Psoas muscle (tissue), 8 donors: Measurements from ENCODE around the gene RPP21. TPM values are rescaled to one million over a fixed set of nuclear protein-coding genes. Genes with fewer than 3 reads are reported as not detected.
A peak's percentile ranks its signal among the peaks of the same experiment; 100 is the strongest.

Source experiments
- ATAC-seq, 4 donors: fragments of 200-7000 bp; cut with Tn5 transposase; one replicate each; pipeline ENCODE4 v1.9.1; 2020; ENCODE audit warnings: moderate library complexity in 3 of 4, mild to moderate bottlenecking in 2 of 4
- DNase-seq, 2 donors: peaks; one replicate each; pipeline ENCODE4 v3.0.0-alpha.2; 2020
- H3K27ac ChIP-seq: fragments of 200-600 bp; one replicate; pipeline ENCODE4 v1.8.0; 2022
- H3K27me3 ChIP-seq, 3 donors: fragments of 200-600 bp in 1 of 3; one replicate each; pipeline versions ENCODE4 v1.6.1 to v1.8.0; 2013 to 2022; ENCODE audit warnings: low read length in 2 of 3, mild to moderate bottlenecking in 2 of 3, moderate library complexity in 1 of 3; ENCODE audit not compliant: insufficient read depth in 3 of 3
- H3K36me3 ChIP-seq, 2 donors: fragments of 200-600 bp in 1 of 2; one replicate each; pipeline versions ENCODE4 v1.6.1 to v1.8.0; 2013 to 2022; ENCODE audit warnings: low read depth in 1 of 2, mild to moderate bottlenecking in 1 of 2, moderate library complexity in 1 of 2; ENCODE audit not compliant: insufficient read depth in 1 of 2
- H3K4me1 ChIP-seq: fragments of 200-600 bp; one replicate; pipeline ENCODE4 v1.8.0; 2022
- H3K4me3 ChIP-seq: fragments of 200-600 bp; one replicate; pipeline ENCODE4 v1.8.0; 2022; ENCODE audit warnings: mild to moderate bottlenecking
- H3K9me3 ChIP-seq: fragments of 200-600 bp; one replicate; pipeline ENCODE4 v1.8.0; 2022
- WGBS, 3 donors: extraction: QIAGEN DNeasy Blood & Tissue Kit; methylation state at CpG; one replicate each; pipeline versions ENCODE4 v1.1.6 to v1.1.7; 2013; 5-methylcytosine and 5-hydroxymethylcytosine counted together
- intact Hi-C, 2 donors: fragments of 100-400 bp; cut with DNase I; formaldehyde crosslinking; loops; one replicate each; pipeline versions ENCODE4 v1.11.0 to v1.14.2; 2022
- polyA plus RNA-seq, 3 donors: library from polyadenylated mRNA; stranded (reverse); fragments of 200-250 nt; gene quantifications; one replicate each; pipeline ENCODE4 v1.2.3, GENCODE V29; 2013
- total RNA-seq, 4 donors: library from RNA; stranded (reverse); fragmentation: NEBNext Ultra II Directional in 2 of 4; extraction: Animal tissue kit (Norgen Biotek cat#: 25700) in 2 of 4; gene quantifications; one replicate each; pipeline versions ENCODE4 v1.2.1 to v1.2.4, GENCODE V29; 2021 to 2023
- TF ChIP-seq, protein P1 (sequence below): fragments of 200-600 bp; IDR thresholded peaks from one replicate; pipeline ENCODE4 v1.8.0; 2022; ENCODE audit warnings: antibody characterized with exemption
- donor health status: healthy with polysubstance abuse.
- donor health status: DM: no; HTN: no; CAD: no; lungs with moderate emphysema.
- donor health status: Bipolar disorder and iron deficiency.
- donor health status: healthy.
- donor health status: DM: yes; HTN: yes; CAD: no.
- donor health status: DM: no; HTN: no; CAD: no.
- donor health status: DM: no; HTN: no; CAD: no.
- donor health status: DM: yes; HTN: yes; CAD: no.

RPP21 gene
- total and polyA plus RNA-seq, 7 donors = 28.9 to 120 (median 44.2) TPM

DNA sequence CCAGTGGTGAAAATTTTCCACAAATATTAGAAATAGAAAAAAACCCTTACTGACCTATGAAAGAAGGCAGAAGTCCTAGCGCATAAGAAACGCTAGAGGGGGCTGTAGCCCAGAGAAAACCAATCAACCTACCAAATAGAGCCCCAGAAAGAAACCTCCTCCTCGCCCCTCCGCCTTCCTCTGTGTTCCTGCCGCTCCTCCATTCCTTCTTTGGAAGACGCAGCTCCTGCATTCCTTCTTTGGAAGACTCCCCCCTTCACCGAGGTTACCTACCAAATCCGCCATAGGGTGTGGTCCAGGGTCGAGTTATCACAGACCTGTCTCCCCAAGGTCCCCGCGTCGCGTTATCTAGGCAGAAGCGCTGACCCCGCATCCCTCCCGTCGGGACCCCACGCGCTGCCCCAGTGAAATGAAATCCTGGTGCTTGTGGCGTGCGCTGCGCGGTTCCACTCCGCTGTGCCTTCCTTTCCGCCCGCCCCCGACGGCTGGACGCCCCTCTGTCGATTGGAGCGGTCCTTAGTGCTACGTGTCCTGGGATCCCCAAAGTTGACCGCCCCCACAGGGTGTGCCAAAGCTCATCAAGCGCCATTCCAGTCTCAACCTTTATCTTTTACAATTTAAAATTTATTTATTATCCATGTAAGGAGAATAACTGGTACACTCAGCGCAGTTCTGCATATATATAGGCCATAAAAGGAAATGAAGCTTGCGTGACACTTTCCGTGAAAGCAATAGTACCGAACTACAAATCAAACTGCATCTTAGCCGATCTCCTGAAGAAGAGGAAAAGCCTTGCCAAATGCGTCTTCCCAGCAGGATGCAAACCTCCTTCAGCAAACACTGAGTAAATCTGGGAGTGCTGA is 13.0 kb downstream of the RPP21 start:
- DNase-seq (peak in 1 of 2 donors; percentile 27), ATAC-seq (no peak)
- Histone ChIP-seq H3K36me3 (no peaks in the 10 kb centered on the region), H3K27me3 (peaks cover 4 to 59% (median 7%) of the 10 kb centered on the region in 3 donors), H3K27ac (no peak overlapping the region), H3K4me1 (no peaks in the 10 kb centered on the region), H3K9me3 (peaks cover 6% of the 10 kb centered on the region), H3K4me3 (peak overlapping the region; percentile 44)
- intact Hi-C loops = loop anchor here in 1 of 2 donors (5.0 kb wide), 1 partner anchor 39 kb away; no protein-coding TSS in a partner anchor
- TF ChIP-seq, protein P1, sequence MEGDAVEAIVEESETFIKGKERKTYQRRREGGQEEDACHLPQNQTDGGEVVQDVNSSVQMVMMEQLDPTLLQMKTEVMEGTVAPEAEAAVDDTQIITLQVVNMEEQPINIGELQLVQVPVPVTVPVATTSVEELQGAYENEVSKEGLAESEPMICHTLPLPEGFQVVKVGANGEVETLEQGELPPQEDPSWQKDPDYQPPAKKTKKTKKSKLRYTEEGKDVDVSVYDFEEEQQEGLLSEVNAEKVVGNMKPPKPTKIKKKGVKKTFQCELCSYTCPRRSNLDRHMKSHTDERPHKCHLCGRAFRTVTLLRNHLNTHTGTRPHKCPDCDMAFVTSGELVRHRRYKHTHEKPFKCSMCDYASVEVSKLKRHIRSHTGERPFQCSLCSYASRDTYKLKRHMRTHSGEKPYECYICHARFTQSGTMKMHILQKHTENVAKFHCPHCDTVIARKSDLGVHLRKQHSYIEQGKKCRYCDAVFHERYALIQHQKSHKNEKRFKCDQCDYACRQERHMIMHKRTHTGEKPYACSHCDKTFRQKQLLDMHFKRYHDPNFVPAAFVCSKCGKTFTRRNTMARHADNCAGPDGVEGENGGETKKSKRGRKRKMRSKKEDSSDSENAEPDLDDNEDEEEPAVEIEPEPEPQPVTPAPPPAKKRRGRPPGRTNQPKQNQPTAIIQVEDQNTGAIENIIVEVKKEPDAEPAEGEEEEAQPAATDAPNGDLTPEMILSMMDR = peak; percentile 49
- 2 to 5% (median 4%) methylated on average over 40 of the region's 40 CpGs for WGBS, 3 donors

DNA sequence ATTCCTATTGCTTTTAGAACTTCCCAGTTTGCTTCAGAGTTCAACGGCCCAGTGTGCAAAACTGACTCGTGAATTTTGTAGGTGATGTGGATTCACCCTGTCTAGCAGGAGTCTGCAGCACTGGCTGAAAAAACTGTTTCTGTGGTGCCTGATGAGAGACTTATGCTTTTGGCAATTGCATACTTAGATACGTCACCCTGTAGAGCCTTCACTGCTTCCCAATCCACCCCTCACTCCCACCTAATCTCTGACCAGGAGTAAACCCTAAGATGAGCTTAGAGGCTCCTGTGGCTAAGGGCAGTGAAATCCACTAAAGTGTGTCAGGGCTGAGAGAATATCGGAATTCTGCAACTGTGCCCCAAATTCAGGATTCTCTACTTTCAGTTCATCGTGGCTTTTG is 14.3 kb downstream of the RPP21 start:
- ATAC-seq (no peak), DNase-seq (no peak)
- intact Hi-C loops = loop anchor here in 1 of 2 donors (5.0 kb wide), 1 partner anchor 38 kb away; no protein-coding TSS in a partner anchor
- H3K27me3 ChIP-seq = peaks cover 4 to 62% (median 7%) of the 10 kb centered on the region in 3 donors
- H3K27ac ChIP-seq = no peak overlapping the region
- TF ChIP-seq, protein P1 = no peak
- H3K36me3 ChIP-seq = no peaks in the 10 kb centered on the region
- H3K4me3 ChIP-seq = no peak overlapping the region
- WGBS, 3 donors = 48 to 50% (median 50%) methylated on average over 5 of the region's 5 CpGs
- H3K9me3 ChIP-seq = peaks cover 6% of the 10 kb centered on the region
- H3K4me1 ChIP-seq = no peaks in the 10 kb centered on the region

DNA sequence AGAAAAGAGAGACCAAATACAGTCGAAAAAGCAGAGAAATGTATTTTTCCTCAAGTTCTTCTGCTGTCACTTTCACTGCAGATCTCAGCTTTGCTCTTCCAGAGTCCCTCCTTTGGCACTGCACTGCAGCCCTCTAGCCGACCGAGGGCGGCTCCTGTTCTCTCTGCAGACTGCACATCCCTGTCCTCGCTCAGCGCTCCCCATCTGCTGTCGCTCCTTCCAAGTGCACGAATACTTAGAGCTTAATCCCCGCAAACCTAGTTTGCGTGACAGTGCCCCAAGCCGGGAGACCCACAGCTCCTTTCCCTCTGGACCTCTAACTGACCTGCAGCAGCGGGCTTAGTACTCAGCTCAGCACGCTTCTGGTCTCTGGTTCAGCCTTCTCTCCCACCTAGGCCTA is 15.2 kb downstream of the RPP21 start:
- Histone ChIP-seq H3K9me3 (peaks cover 6% of the 10 kb centered on the region), H3K4me3 (no peak overlapping the region), H3K27ac (no peak overlapping the region), H3K27me3 (peaks cover 4 to 62% (median 7%) of the 10 kb centered on the region in 3 donors), H3K36me3 (no peaks in the 10 kb centered on the region), H3K4me1 (no peaks in the 10 kb centered on the region)
- intact Hi-C loops = no loop called here
- TF ChIP-seq, protein P1 = no peak
- ATAC-seq (no peak), DNase-seq (no peak)
- 38 to 48% (median 47%) methylated on average over 13 of the region's 13 CpGs for WGBS, 3 donors

DNA sequence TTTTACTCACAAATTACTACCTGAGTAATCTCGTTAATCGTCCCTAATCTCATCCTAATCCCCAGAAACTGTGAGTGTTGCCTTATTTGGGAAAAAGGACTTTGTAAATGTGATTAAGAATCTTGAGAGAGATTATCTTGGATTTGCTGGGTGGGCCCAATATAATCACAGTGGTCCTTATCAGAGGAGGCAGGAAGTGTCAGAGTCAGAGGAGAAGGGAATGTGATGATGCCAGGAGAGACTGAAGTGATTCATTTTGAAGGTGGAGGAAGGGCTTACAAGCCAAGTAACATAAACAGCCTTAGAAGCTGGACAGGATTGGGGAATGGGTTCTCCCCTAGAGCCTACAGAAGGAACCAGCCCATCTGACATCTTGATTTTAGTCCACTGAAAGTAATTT is 16.7 kb downstream of the RPP21 start:
- 87 to 89% (median 87%) methylated on average over 2 of the region's 2 CpGs for WGBS, 3 donors
- Histone ChIP-seq H3K27ac (no peak overlapping the region), H3K36me3 (no peaks in the 10 kb centered on the region), H3K27me3 (peaks cover 4 to 69% (median 11%) of the 10 kb centered on the region in 3 donors), H3K9me3 (peaks cover 6% of the 10 kb centered on the region), H3K4me1 (no peaks in the 10 kb centered on the region), H3K4me3 (no peak overlapping the region)
- TF ChIP-seq, protein P1 = no peak
- intact Hi-C loops = no loop called here
- DNase-seq (no peak), ATAC-seq (no peak)
